ENCODE results near the gene SUSD1. TPM values are rescaled to one million over a fixed set of nuclear protein-coding genes. Genes with fewer than 3 reads are reported as not detected.

The SUSD1 gene
- total RNA-seq, 1 experiment from 2014 or later, result 7.9 TPM

DNA sequence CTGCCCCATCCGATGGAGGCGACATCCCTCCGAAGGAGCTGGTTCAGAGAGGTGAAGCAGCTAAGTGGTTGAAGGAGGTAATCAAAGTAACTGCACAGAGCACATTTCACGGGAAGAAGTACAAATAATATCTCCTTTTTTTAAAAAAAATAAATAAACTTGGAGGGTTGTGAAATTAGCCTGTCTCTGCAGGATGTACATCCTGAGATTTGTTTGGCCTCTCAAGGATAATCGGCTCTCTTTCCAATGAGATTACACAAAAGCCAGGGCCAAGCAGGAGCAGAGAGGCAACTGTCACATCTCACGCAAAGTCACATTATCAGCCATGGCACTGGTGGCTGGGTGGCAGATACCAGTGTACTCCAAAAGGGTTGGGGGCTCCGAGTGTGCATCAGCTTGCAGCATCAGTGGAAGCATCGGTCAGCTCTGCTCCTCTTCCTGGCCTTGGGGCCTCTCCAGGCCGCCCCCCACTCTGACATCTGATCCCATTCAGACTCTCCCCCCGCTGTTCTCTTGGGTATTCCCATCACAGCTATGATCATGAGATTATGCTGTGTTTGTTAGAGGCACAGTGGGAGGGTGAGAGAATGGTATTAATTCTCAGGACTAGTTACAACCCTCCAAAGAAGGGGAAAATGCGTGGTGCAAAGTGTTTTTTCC lies 168.6 kb downstream of the SUSD1 start:
- H3K27me3 ChIP-seq (ENCODE audit: insufficient read depth, low read length), result no peaks in the 10 kb centered on the region
- no peaks in the 10 kb centered on the region for H3K9me3 ChIP-seq (ENCODE audit: control insufficient read depth in 1 of 2, insufficient read depth in 1 of 2, low read depth in 1 of 2, low read length in 2 of 2)
- no peak for ATAC-seq
- H4K20me1 ChIP-seq (ENCODE audit: insufficient read depth), result no peaks in the 10 kb centered on the region
- no peak overlapping the region for H3K27ac ChIP-seq (ENCODE audit: low read depth, low read length)
- H3K79me2 ChIP-seq (ENCODE audit: insufficient read depth, low read length), result no peaks in the 10 kb centered on the region
- ChIA-PET POLR2A (no interaction called here), CTCF (no interaction called here), RAD21 (ENCODE audit: low non-redundant PET in 1 of 2, low total read pairs in 2 of 2, uncharacterized antibody in 2 of 2, unreplicated experiment in 2 of 2) (no interaction called here)
- H3K4me2 ChIP-seq (ENCODE audit: low read length), result no peak overlapping the region; the same call in 1 of the 2 replicates
- H3K4me3 ChIP-seq (replicated peaks in 1 of 2; ENCODE audit: low read depth in 1 of 2, low read length in 2 of 2), result no peak overlapping the region
- DNase-seq (ENCODE audit: low read depth, low spot score), result no peak
- peaks cover 20 to 47% of the 10 kb centered on the region in 2 experiments for H3K4me1 ChIP-seq (ENCODE audit: control insufficient read depth in 1 of 2, insufficient read depth in 2 of 2, low read length in 2 of 2)
- no TSS peak for BruUV-seq (replicated peaks)
- intact Hi-C loops (cut with micrococcal nuclease), result no loop called here
- H3K9ac ChIP-seq (ENCODE audit: low read length), result no peak overlapping the region
- TF ChIP-seq CBX3 (IDR thresholded peaks at IDR 0.05; ENCODE audit: low read depth), result no peak
- TF ChIP-seq EZH2phosphoT487 (IDR thresholded peaks at IDR 0.05; ENCODE audit: borderline replicate concordance), result no peak
- TF ChIP-seq, protein P1, sequence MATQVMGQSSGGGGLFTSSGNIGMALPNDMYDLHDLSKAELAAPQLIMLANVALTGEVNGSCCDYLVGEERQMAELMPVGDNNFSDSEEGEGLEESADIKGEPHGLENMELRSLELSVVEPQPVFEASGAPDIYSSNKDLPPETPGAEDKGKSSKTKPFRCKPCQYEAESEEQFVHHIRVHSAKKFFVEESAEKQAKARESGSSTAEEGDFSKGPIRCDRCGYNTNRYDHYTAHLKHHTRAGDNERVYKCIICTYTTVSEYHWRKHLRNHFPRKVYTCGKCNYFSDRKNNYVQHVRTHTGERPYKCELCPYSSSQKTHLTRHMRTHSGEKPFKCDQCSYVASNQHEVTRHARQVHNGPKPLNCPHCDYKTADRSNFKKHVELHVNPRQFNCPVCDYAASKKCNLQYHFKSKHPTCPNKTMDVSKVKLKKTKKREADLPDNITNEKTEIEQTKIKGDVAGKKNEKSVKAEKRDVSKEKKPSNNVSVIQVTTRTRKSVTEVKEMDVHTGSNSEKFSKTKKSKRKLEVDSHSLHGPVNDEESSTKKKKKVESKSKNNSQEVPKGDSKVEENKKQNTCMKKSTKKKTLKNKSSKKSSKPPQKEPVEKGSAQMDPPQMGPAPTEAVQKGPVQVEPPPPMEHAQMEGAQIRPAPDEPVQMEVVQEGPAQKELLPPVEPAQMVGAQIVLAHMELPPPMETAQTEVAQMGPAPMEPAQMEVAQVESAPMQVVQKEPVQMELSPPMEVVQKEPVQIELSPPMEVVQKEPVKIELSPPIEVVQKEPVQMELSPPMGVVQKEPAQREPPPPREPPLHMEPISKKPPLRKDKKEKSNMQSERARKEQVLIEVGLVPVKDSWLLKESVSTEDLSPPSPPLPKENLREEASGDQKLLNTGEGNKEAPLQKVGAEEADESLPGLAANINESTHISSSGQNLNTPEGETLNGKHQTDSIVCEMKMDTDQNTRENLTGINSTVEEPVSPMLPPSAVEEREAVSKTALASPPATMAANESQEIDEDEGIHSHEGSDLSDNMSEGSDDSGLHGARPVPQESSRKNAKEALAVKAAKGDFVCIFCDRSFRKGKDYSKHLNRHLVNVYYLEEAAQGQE (IDR thresholded peaks at IDR 0.05; ENCODE audit: low read depth), result no peak
- no peak for TF ChIP-seq TCF7L2 (IDR thresholded peaks at IDR 0.05; ENCODE audit: borderline replicate concordance, extremely low read depth, insufficient read depth, insufficient read length)
- TF ChIP-seq YY1 (IDR thresholded peaks at IDR 0.05; ENCODE audit: extremely low read depth, insufficient replicate concordance, low read depth, low read length), result no peak
- no peak for TF ChIP-seq CEBPB (IDR thresholded peaks at IDR 0.05; ENCODE audit: low read depth)
- no peak for TF ChIP-seq POLR2A (IDR thresholded peaks at IDR 0.05; ENCODE audit: borderline replicate concordance, extremely low read depth, insufficient read depth, insufficient read length)
- TF ChIP-seq CTCF (IDR thresholded peaks at IDR 0.05 in 2 of 3, conservative IDR thresholded peaks at IDR 0.05 in 1 of 3; ENCODE audit: borderline replicate concordance in 1 of 3, insufficient read depth in 1 of 3, low read depth in 2 of 3, low read length in 2 of 3), result no peak
- TF ChIP-seq SP1 (IDR thresholded peaks at IDR 0.05; ENCODE audit: low read depth), result no peak
- no peak for TF ChIP-seq ELF1 (IDR thresholded peaks at IDR 0.05; ENCODE audit: borderline replicate concordance, low read depth)
- TF ChIP-seq EGR1 (IDR thresholded peaks at IDR 0.05; ENCODE audit: low read depth), result no peak
- TF ChIP-seq FOSL1 (IDR thresholded peaks at IDR 0.05; ENCODE audit: low read depth), result no peak
- no peak for TF ChIP-seq JUND (IDR thresholded peaks at IDR 0.05)
- TF ChIP-seq ZFX (IDR thresholded peaks at IDR 0.05), result no peak
- H3K9me2 ChIP-seq (ENCODE audit: insufficient read depth), result no peaks in the 10 kb centered on the region
- no peaks in the 10 kb centered on the region for H3K36me3 ChIP-seq (ENCODE audit: control insufficient read depth in 1 of 2, insufficient read depth in 2 of 2, low read length in 2 of 2)
- no peak overlapping the region for H2AFZ ChIP-seq (ENCODE audit: low read depth, low read length, poor library complexity, severe bottlenecking)

Data from HCT116 (cell line).